Measurements from ENCODE around the gene SLC15A3.

DNA sequence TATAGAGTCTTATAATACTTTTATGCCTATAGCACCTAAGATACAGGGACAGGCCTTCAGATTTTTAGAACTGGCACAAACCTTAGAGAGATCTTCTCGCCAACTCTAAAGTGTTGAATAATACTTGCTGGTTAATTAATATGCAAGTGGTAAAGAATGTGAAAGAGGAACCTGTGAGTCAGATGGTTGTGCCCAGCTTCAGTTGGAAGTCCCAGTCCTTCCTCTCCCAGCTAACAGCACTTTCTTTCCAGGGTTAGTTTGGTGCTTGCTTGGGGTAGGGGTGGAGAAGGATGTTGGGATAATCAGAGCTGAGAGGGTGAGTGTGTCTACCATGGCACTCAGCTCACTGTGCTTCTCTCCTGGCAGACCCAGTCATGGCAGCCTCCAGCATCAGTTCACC lies 32.7 kb downstream of the SLC15A3 start:
- TF ChIP-seq TAF1 (conservative IDR thresholded peaks at IDR 0.05) (no peak), CTCF (IDR thresholded peaks at IDR 0.05; ENCODE audit: low read depth, low read length, missing input control) (no peak), MAX (IDR thresholded peaks at IDR 0.05) (no peak), JUND (IDR thresholded peaks at IDR 0.05) (no peak), GABPA (IDR thresholded peaks at IDR 0.05 in 1 of 2, conservative IDR thresholded peaks at IDR 0.05 in 1 of 2) (no peak), EGR1 (IDR thresholded peaks at IDR 0.05; ENCODE audit: low read depth in 2 of 2) (no peak), YY1 (IDR thresholded peaks at IDR 0.05) (no peak)
- TF ChIP-seq, protein P1, sequence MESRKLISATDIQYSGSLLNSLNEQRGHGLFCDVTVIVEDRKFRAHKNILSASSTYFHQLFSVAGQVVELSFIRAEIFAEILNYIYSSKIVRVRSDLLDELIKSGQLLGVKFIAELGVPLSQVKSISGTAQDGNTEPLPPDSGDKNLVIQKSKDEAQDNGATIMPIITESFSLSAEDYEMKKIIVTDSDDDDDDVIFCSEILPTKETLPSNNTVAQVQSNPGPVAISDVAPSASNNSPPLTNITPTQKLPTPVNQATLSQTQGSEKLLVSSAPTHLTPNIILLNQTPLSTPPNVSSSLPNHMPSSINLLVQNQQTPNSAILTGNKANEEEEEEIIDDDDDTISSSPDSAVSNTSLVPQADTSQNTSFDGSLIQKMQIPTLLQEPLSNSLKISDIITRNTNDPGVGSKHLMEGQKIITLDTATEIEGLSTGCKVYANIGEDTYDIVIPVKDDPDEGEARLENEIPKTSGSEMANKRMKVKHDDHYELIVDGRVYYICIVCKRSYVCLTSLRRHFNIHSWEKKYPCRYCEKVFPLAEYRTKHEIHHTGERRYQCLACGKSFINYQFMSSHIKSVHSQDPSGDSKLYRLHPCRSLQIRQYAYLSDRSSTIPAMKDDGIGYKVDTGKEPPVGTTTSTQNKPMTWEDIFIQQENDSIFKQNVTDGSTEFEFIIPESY (IDR thresholded peaks at IDR 0.05), result no peak
- TF ChIP-seq, protein P2, sequence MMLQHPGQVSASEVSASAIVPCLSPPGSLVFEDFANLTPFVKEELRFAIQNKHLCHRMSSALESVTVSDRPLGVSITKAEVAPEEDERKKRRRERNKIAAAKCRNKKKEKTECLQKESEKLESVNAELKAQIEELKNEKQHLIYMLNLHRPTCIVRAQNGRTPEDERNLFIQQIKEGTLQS (IDR thresholded peaks at IDR 0.05), result no peak
